Urinary bladder (tissue), 4 donors: ENCODE measurements around the gene RBM4B. TPM values are rescaled to one million over a fixed set of nuclear protein-coding genes. Genes with fewer than 3 reads are reported as not detected.

ENCODE experiments used
- DNase-seq: peaks from one replicate; pipeline ENCODE4 v3.0.0-alpha.2; 2015; ENCODE audit errors: extremely low spot score
- H3K27ac ChIP-seq: one replicate; pipeline ENCODE4 v1.5.1; 2013; ENCODE audit warnings: low read depth, mild to moderate bottlenecking, moderate library complexity
- H3K36me3 ChIP-seq: one replicate; pipeline ENCODE4 v1.6.1; 2013; ENCODE audit warnings: mild to moderate bottlenecking, moderate library complexity; ENCODE audit not compliant: insufficient read depth
- H3K4me1 ChIP-seq: one replicate; pipeline ENCODE4 v1.6.1; 2013; ENCODE audit warnings: mild to moderate bottlenecking, moderate library complexity; ENCODE audit not compliant: insufficient read depth
- H3K4me3 ChIP-seq: one replicate; pipeline ENCODE4 v1.5.1; 2013; ENCODE audit warnings: low read depth, low read length
- WGBS: extraction: QIAGEN DNeasy Blood & Tissue Kit; methylation state at CpG from one replicate; pipeline ENCODE4 v1.1.7; 2013; 5-methylcytosine and 5-hydroxymethylcytosine counted together
- polyA plus RNA-seq: library from polyadenylated mRNA; stranded (reverse); fragments of 200-250 nt; gene quantifications from one replicate; pipeline ENCODE4 v1.2.3, GENCODE V29; 2013
- total RNA-seq: library from RNA; depleted of rRNA; stranded (reverse); fragments of >200 nt; gene quantifications from one replicate; pipeline ENCODE4 v1.2.3, GENCODE V29; 2014
- donor health status: healthy with polysubstance abuse.
- donor health status: healthy.

The RBM4B gene
- total and polyA plus RNA-seq, 2 donors: 21.4 to 47.4 TPM

GRCh38 chr11:66632952-66633351 is 44.7 kb downstream of the RBM4B start:
- H3K27ac ChIP-seq: no peak overlapping the region

GRCh38 chr11:66631883-66632282 is 45.8 kb downstream of the RBM4B start:
- WGBS: 86% methylated on average over 6 of the region's 6 CpGs
- Histone ChIP-seq H3K36me3 (peaks cover 6% of the 10 kb centered on the region), H3K27ac (no peak overlapping the region), H3K4me1 (no peaks in the 10 kb centered on the region), H3K4me3 (no peak overlapping the region)
- no peak for DNase-seq

More at GRCh38 chr11:66632952-66633351, 44.7 kb downstream of the RBM4B start:
- H3K36me3 ChIP-seq: peaks cover 3% of the 10 kb centered on the region
- DNase-seq: no peak
- no peaks in the 10 kb centered on the region for H3K4me1 ChIP-seq
- no peak overlapping the region for H3K4me3 ChIP-seq
- 72% methylated on average over 2 of the region's 2 CpGs for WGBS

GRCh38 chr11:66629356-66629755 is 48.3 kb downstream of the RBM4B start:
- DNase-seq: no peak
- no peak overlapping the region for H3K4me3 ChIP-seq
- 83% methylated on average over 2 of the region's 2 CpGs for WGBS
- peaks cover 11% of the 10 kb centered on the region for H3K36me3 ChIP-seq
- H3K4me1 ChIP-seq: no peaks in the 10 kb centered on the region
- no peak overlapping the region for H3K27ac ChIP-seq

GRCh38 chr11:66628061-66628603 is 49.6 kb downstream of the RBM4B start:
- no peaks in the 10 kb centered on the region for H3K4me1 ChIP-seq
- DNase-seq: no peak
- WGBS: 95% methylated on average over 7 of the region's 7 CpGs
- H3K27ac ChIP-seq: no peak overlapping the region
- H3K36me3 ChIP-seq: peaks cover 11% of the 10 kb centered on the region
- H3K4me3 ChIP-seq: no peak overlapping the region

GRCh38 chr11:66626926-66627325 is 50.8 kb downstream of the RBM4B start:
- Histone ChIP-seq H3K4me3 (no peak overlapping the region), H3K4me1 (no peaks in the 10 kb centered on the region), H3K27ac (no peak overlapping the region), H3K36me3 (peaks cover 11% of the 10 kb centered on the region)
- DNase-seq: no peak
- WGBS: 88% methylated on average over 7 of the region's 7 CpGs

- H3K4me1 ChIP-seq: no peaks in the 10 kb centered on the region
- 96% methylated on average over 25 of the region's 25 CpGs for WGBS
- no peak overlapping the region for H3K4me3 ChIP-seq
- H3K27ac ChIP-seq: no peak overlapping the region
- no peak for DNase-seq
- peaks cover 11% of the 10 kb centered on the region for H3K36me3 ChIP-seq
Observed at GRCh38 chr11:66626382-66626781, 51.3 kb downstream of the RBM4B start.

GRCh38 chr11:66625752-66626149 is 51.9 kb downstream of the RBM4B start:
- WGBS: 81% methylated on average over 9 of the region's 9 CpGs
- DNase-seq: no peak
- Histone ChIP-seq H3K36me3 (peaks cover 11% of the 10 kb centered on the region), H3K4me3 (no peak overlapping the region), H3K4me1 (no peaks in the 10 kb centered on the region), H3K27ac (no peak overlapping the region)

- Histone ChIP-seq H3K27ac (no peak overlapping the region), H3K4me1 (no peaks in the 10 kb centered on the region), H3K4me3 (no peak overlapping the region), H3K36me3 (peaks cover 11% of the 10 kb centered on the region)
- no peak for DNase-seq
- WGBS: 94% methylated on average over 26 of the region's 26 CpGs
Observed at GRCh38 chr11:66625041-66625751, 52.5 kb downstream of the RBM4B start.

GRCh38 chr11:66624450-66624849 is 53.2 kb downstream of the RBM4B start:
- Histone ChIP-seq H3K36me3 (peaks cover 11% of the 10 kb centered on the region), H3K4me3 (no peak overlapping the region), H3K27ac (no peak overlapping the region), H3K4me1 (no peaks in the 10 kb centered on the region)
- WGBS: 85% methylated on average over 16 of the region's 16 CpGs
- no peak for DNase-seq

GRCh38 chr11:66619080-66619554 is 58.6 kb downstream of the RBM4B start:
- DNase-seq: peak; percentile 55
- 19% methylated on average over 4 of the region's 4 CpGs for WGBS
- Histone ChIP-seq H3K4me1 (no peaks in the 10 kb centered on the region), H3K4me3 (peak overlapping the region; percentile 85), H3K36me3 (no peaks in the 10 kb centered on the region), H3K27ac (peak overlapping the region; percentile 73)

GRCh38 chr11:66617155-66617834 is 60.4 kb downstream of the RBM4B start:
- DNase-seq: no peak
- Histone ChIP-seq H3K36me3 (no peaks in the 10 kb centered on the region), H3K4me3 (peak overlapping the region; percentile 85), H3K27ac (peak overlapping the region; percentile 93), H3K4me1 (no peaks in the 10 kb centered on the region)
- WGBS: under 1% methylated on average over 38 of the region's 38 CpGs

- DNase-seq: peak; percentile 98
- no peaks in the 10 kb centered on the region for H3K4me1 ChIP-seq
- peak within 1 kb of the TSS; percentile 93 for H3K27ac ChIP-seq
- peak within 1 kb of the TSS; percentile 85 for H3K4me3 ChIP-seq
- H3K36me3 ChIP-seq: no peaks in the 10 kb centered on the region
- under 1% methylated on average over 90 of the region's 90 CpGs for WGBS
Observed at GRCh38 chr11:66616379-66617154, 61.1 kb downstream of the RBM4B start, which contains the start of gene RBM14. Gene RBM14, plus strand, starts transcription at chr11:66616630. Its CDS starts 91 bp downstream, at chr11:66616721.
